ENCODE data around the gene ADAMTS8. TPM values are rescaled to one million over a fixed set of nuclear protein-coding genes. Genes with fewer than 3 reads are reported as not detected.

ADAMTS8 gene
- total RNA-seq, 1 donor from 2014 or later, result 4.8 TPM

DNA sequence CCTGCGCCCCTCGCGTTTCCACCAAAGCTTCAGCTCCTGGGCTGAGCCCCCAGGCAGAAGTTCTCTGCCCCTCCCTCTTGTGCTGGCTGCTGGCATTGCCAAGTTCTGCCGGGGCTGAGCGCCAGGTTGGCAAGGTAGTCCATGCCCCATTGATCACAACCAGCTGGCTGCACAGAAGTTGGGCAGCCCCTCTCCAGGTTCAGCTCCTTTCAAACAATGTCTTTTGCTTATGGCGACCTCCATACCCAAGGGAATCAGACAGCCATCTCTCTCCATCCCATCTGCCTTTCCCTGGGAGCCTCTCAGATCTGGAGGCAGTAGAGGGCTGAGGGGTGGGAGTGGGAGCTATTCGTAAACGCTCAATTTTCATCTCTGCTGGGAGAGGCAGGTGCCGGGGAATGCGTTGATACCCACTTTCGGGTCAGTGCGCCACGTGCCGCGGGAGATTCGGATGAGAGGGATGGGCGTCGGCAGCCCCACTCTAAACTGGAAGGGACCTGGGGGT is 1.5 kb downstream of the ADAMTS8 start:
- peak overlapping the region; percentile 84 for H3K4me3 Mint-ChIP-seq
- peaks cover 13% of the 10 kb centered on the region for H3K4me1 Mint-ChIP-seq (ENCODE audit: unreplicated experiment)
- TF ChIP-seq, protein P1, sequence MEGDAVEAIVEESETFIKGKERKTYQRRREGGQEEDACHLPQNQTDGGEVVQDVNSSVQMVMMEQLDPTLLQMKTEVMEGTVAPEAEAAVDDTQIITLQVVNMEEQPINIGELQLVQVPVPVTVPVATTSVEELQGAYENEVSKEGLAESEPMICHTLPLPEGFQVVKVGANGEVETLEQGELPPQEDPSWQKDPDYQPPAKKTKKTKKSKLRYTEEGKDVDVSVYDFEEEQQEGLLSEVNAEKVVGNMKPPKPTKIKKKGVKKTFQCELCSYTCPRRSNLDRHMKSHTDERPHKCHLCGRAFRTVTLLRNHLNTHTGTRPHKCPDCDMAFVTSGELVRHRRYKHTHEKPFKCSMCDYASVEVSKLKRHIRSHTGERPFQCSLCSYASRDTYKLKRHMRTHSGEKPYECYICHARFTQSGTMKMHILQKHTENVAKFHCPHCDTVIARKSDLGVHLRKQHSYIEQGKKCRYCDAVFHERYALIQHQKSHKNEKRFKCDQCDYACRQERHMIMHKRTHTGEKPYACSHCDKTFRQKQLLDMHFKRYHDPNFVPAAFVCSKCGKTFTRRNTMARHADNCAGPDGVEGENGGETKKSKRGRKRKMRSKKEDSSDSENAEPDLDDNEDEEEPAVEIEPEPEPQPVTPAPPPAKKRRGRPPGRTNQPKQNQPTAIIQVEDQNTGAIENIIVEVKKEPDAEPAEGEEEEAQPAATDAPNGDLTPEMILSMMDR (conservative IDR thresholded peaks at IDR 0.05), result no peak
- no peaks in the 10 kb centered on the region for H3K36me3 Mint-ChIP-seq
- DNase-seq (ENCODE audit: extremely low spot score, unreplicated experiment), result no peak
- H3K27me3 Mint-ChIP-seq, result peaks cover 76% of the 10 kb centered on the region
- no peak overlapping the region for H3K27ac Mint-ChIP-seq
- no peaks in the 10 kb centered on the region for H3K9me3 Mint-ChIP-seq

- Mint-ChIP-seq H3K4me1 (ENCODE audit: unreplicated experiment) (peaks cover 13% of the 10 kb centered on the region), H3K36me3 (no peaks in the 10 kb centered on the region), H3K27ac (no peak overlapping the region), H3K4me3 (peak overlapping the region; percentile 84), H3K27me3 (peaks cover 79% of the 10 kb centered on the region), H3K9me3 (no peaks in the 10 kb centered on the region)
- DNase-seq (ENCODE audit: extremely low spot score, unreplicated experiment), result no peak
- TF ChIP-seq, protein P1 (conservative IDR thresholded peaks at IDR 0.05), result no peak
Observed at GRCh38 chr11:130426223-130426836, 2.1 kb downstream of the ADAMTS8 start.

- peaks cover 76% of the 10 kb centered on the region for H3K27me3 Mint-ChIP-seq
- TF ChIP-seq, protein P1 (conservative IDR thresholded peaks at IDR 0.05), result no peak
- DNase-seq (ENCODE audit: extremely low spot score, unreplicated experiment), result no peak
- no peak overlapping the region for H3K4me3 Mint-ChIP-seq
- no peaks in the 10 kb centered on the region for H3K9me3 Mint-ChIP-seq
- H3K36me3 Mint-ChIP-seq, result no peaks in the 10 kb centered on the region
- H3K4me1 Mint-ChIP-seq (ENCODE audit: unreplicated experiment), result peaks cover 13% of the 10 kb centered on the region
- H3K27ac Mint-ChIP-seq, result no peak overlapping the region
Observed at GRCh38 chr11:130425156-130425555, 3.3 kb downstream of the ADAMTS8 start.

DNA sequence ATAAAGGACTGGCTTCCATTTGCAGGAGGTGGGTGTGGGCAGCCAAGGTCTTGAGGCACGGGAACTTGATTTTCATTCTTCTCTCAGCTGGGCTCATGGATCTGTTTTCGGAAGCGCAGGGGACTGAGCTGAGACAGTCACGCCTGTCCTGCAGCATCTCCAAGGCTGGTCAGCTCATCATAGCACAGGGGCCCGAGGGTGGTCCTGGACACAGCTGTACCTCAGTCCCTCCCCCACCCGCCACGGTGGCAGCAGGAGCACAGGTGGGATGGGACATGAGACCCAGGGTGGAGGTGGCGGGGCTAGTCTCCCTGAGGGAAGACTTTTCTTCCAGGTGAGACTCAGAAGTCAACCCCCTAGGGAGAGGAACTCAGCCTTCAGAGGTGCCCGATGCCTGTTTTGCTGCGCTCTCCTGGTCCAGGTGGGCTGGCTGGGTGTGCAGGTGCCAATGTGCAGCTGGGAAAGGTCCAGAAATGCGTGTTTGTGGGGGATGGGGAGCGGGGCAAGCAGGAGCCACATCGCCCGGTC is 3.7 kb downstream of the ADAMTS8 start:
- H3K36me3 Mint-ChIP-seq, result no peaks in the 10 kb centered on the region
- no peak overlapping the region for H3K27ac Mint-ChIP-seq
- no peaks in the 10 kb centered on the region for H3K9me3 Mint-ChIP-seq
- no peak overlapping the region for H3K4me3 Mint-ChIP-seq
- peaks cover 72% of the 10 kb centered on the region for H3K27me3 Mint-ChIP-seq
- DNase-seq (ENCODE audit: extremely low spot score, unreplicated experiment), result no peak
- TF ChIP-seq, protein P1 (conservative IDR thresholded peaks at IDR 0.05), result no peak
- H3K4me1 Mint-ChIP-seq (ENCODE audit: unreplicated experiment), result peaks cover 14% of the 10 kb centered on the region

DNA sequence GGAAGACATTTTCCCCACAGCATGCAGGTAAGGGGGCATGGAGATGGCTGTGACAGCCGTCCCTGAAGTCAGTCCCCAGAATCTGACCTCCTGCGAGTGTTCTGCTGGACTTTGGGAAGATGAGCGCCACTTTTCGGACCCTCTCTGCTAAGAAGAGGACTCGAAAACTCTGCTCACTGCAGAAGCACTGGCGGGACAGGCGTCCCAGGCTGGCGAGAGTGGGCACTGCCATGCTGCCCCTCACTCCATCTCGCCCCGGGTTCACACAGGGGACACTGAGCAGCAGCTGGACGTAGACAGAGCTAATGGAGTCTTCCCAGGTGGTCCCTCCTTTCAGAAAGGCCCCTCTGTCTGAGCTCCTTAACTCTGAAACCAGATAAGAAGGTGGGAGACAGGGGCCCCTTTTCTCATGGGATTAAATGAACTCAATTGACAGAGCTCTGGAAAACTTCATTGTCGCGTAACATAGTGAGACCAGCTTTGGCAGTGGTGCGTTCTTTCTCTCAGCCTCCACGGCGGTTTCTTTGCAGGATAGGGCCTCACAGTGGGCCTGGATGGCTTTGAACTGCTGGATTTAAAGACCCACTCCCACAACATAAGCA is 4.8 kb downstream of the ADAMTS8 start:
- TF ChIP-seq, protein P1 (conservative IDR thresholded peaks at IDR 0.05), result no peak
- H3K36me3 Mint-ChIP-seq, result no peaks in the 10 kb centered on the region
- peaks cover 9% of the 10 kb centered on the region for H3K4me1 Mint-ChIP-seq (ENCODE audit: unreplicated experiment)
- H3K27me3 Mint-ChIP-seq, result peaks cover 61% of the 10 kb centered on the region
- H3K27ac Mint-ChIP-seq, result no peak overlapping the region
- no peaks in the 10 kb centered on the region for H3K9me3 Mint-ChIP-seq
- H3K4me3 Mint-ChIP-seq, result no peak overlapping the region
- no peak for DNase-seq (ENCODE audit: extremely low spot score, unreplicated experiment)

All from type B pancreatic cell (in vitro differentiated cells).